WTC11 (cell line): ENCODE measurements around the gene TANGO2. TPM values are rescaled to one million over a fixed set of nuclear protein-coding genes. Genes with fewer than 3 reads are reported as not detected.

Experiments
- ATAC-seq: fragments of 200-7000 bp; cut with Tn5 transposase; 2 replicates; pipeline ENCODE4 v1.10.0; 2021; ENCODE audit warnings: mild to moderate bottlenecking, moderate library complexity
- CTCF ChIA-PET: fragments of 300-600 bp; sonication (Branson Sonifier 250); formaldehyde crosslinking; loops from one replicate; lab custom pipeline; 2021; ENCODE audit warnings: antibody characterized with exemption; lab: Charles Lee
- POLR2A ChIA-PET: fragments of 350-600 bp; sonication (Branson Sonifier 250); formaldehyde crosslinking; loops from one replicate; lab custom pipeline; 2021; ENCODE audit warnings: antibody characterized with exemption; lab: Charles Lee
- DNase-seq: peaks from one replicate; pipeline ENCODE4 v3.0.0; 2021; ENCODE audit warnings: low spot score
- H3K27ac Mint-ChIP-seq: 2 replicates; pipeline ENCODE4 v1.8.0; 2021; ENCODE audit warnings: mixed read lengths
- H3K27me3 Mint-ChIP-seq: 2 replicates; pipeline ENCODE4 v1.8.0; 2021; ENCODE audit warnings: low read depth, mild to moderate bottlenecking, moderate library complexity, mixed read lengths
- H3K36me3 Mint-ChIP-seq: 2 replicates; pipeline ENCODE4 v1.8.0; 2021; ENCODE audit warnings: mixed read lengths
- H3K4me1 Mint-ChIP-seq: 2 replicates; pipeline ENCODE4 v1.8.0; 2022; ENCODE audit warnings: mixed read lengths
- H3K4me3 Mint-ChIP-seq: 2 replicates; pipeline ENCODE4 v1.8.0; 2021; ENCODE audit warnings: mild to moderate bottlenecking, moderate library complexity, mixed read lengths
- H3K9me3 Mint-ChIP-seq: 2 replicates; pipeline ENCODE4 v1.8.0; 2021; ENCODE audit warnings: mixed read lengths
- CBFB ChIP-seq: sonication (generic); formaldehyde crosslinking; IDR thresholded peaks from 2 replicates; pipeline ENCODE4 v1.8.1; 2022; ENCODE audit warnings: mild to moderate bottlenecking, low read depth, missing genetic modification reagents
- ELF4 ChIP-seq: sonication (generic); formaldehyde crosslinking; IDR thresholded peaks from 2 replicates; pipeline ENCODE4 v1.8.1; 2022; ENCODE audit warnings: low read depth, mild to moderate bottlenecking, moderate library complexity, missing genetic modification reagents
- ETV6 ChIP-seq: sonication (generic); formaldehyde crosslinking; IDR thresholded peaks from 2 replicates; pipeline ENCODE4 v1.8.1; 2022; ENCODE audit warnings: mild to moderate bottlenecking, missing genetic modification reagents
- FOXJ3 ChIP-seq: sonication (generic); formaldehyde crosslinking; IDR thresholded peaks from 2 replicates; pipeline ENCODE4 v1.9.0; 2021; ENCODE audit warnings: missing genetic modification reagents, mild to moderate bottlenecking, borderline replicate concordance
- GRHL2 ChIP-seq: fragments of 250-450 bp; sonication (Bioruptor Pico); IDR thresholded peaks from 2 replicates; pipeline ENCODE4 v1.8.0; 2022; ENCODE audit warnings: mild to moderate bottlenecking, moderate library complexity; ENCODE audit not compliant: insufficient replicate concordance, severe bottlenecking
- GTF2I ChIP-seq: fragments of 250-450 bp; sonication (Bioruptor Pico); conservative IDR thresholded peaks from 2 replicates; pipeline ENCODE4 v1.4.0; 2021; ENCODE audit warnings: mild to moderate bottlenecking
- NFATC4 ChIP-seq: fragments of 250-450 bp; sonication (Bioruptor Pico); IDR thresholded peaks from 2 replicates; pipeline ENCODE4 v1.9.0; 2021; ENCODE audit warnings: mild to moderate bottlenecking
- NFE2L1 ChIP-seq: sonication (generic); formaldehyde crosslinking; IDR thresholded peaks from 2 replicates; pipeline ENCODE4 v1.8.1; 2023; ENCODE audit warnings: missing genetic modification reagents
- NR1H2 ChIP-seq: sonication (generic); formaldehyde crosslinking; IDR thresholded peaks from 2 replicates; pipeline ENCODE4 v1.9.0; 2021; ENCODE audit warnings: mild to moderate bottlenecking, moderate library complexity, missing genetic modification reagents
- RORB ChIP-seq: fragments of 250-450 bp; sonication (Bioruptor Pico); IDR thresholded peaks from 2 replicates; pipeline ENCODE4 v1.9.0; 2021; ENCODE audit warnings: mild to moderate bottlenecking
- SMAD4 ChIP-seq: sonication (generic); formaldehyde crosslinking; IDR thresholded peaks from 2 replicates; pipeline ENCODE4 v1.8.0; 2022; ENCODE audit warnings: mild to moderate bottlenecking, missing genetic modification reagents
- ZNF219 ChIP-seq: sonication (generic); formaldehyde crosslinking; IDR thresholded peaks from 2 replicates; pipeline ENCODE4 v1.8.0; 2023; ENCODE audit warnings: missing genetic modification reagents, mild to moderate bottlenecking, borderline replicate concordance
- ZNF396 ChIP-seq: fragments of 250-450 bp; sonication (Bioruptor Pico); IDR thresholded peaks from 2 replicates; pipeline ENCODE4 v1.8.0; 2021; ENCODE audit warnings: mild to moderate bottlenecking, moderate library complexity, borderline replicate concordance
- ZNF423 ChIP-seq: fragments of 250-450 bp; sonication (Bioruptor Pico); IDR thresholded peaks from 2 replicates; pipeline ENCODE4 v2.1.2; 2022; ENCODE audit warnings: mild to moderate bottlenecking, moderate library complexity
- total RNA-seq: library from RNA; stranded (reverse); gene quantifications from 3 replicates; pipeline ENCODE4 v1.2.3, GENCODE V29; 2021
- TF ChIP-seq, protein P1 (sequence below): sonication (generic); formaldehyde crosslinking; IDR thresholded peaks from 2 replicates; pipeline ENCODE4 v1.8.1; 2022; ENCODE audit warnings: missing genetic modification reagents, borderline replicate concordance
- TF ChIP-seq, protein P2 (sequence below): sonication (generic); formaldehyde crosslinking; conservative IDR thresholded peaks from 2 replicates; pipeline ENCODE4 v1.8.1; 2023; ENCODE audit warnings: mild to moderate bottlenecking, low read depth, missing genetic modification reagents, moderate library complexity
- TF ChIP-seq, protein P3 (sequence below): sonication (generic); formaldehyde crosslinking; IDR thresholded peaks from 2 replicates; pipeline ENCODE4 v1.8.0; 2023; ENCODE audit warnings: missing genetic modification reagents
- TF ChIP-seq, protein P4 (sequence below): sonication (generic); formaldehyde crosslinking; IDR thresholded peaks from 2 replicates; pipeline ENCODE4 v1.8.1; 2022; ENCODE audit warnings: mild to moderate bottlenecking, moderate library complexity, missing genetic modification reagents
- TF ChIP-seq, protein P5 (sequence below): sonication (generic); formaldehyde crosslinking; IDR thresholded peaks from 2 replicates; pipeline ENCODE4 v1.8.1; 2022; ENCODE audit warnings: low read depth, missing genetic modification reagents, borderline replicate concordance
- TF ChIP-seq, protein P6 (sequence below): sonication (generic); formaldehyde crosslinking; IDR thresholded peaks from 2 replicates; pipeline ENCODE4 v1.8.1; 2023; ENCODE audit warnings: mild to moderate bottlenecking, missing genetic modification reagents, moderate library complexity

Gene TANGO2
- total RNA-seq, 1 experiment from 2014 or later, result 14.8 TPM

DNA sequence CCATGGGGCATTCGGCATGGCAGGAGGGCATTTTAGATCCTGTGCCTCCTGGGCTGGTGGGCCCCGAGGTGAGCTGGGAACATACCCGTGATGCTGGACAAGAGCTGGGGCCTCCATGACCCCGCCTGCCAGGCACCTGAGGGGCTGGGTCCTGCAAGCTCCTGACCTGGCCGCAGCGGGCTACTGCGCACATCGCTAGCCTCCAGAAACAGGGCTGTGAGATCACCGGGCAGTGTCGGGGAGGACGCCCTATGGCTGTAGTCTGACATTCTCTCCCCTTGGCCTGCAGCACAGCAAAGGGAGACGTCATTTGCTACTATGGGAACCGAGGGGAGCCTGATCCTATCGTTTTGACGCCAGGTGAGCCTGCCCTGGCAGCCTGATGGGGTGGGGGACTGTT is 34.7 kb downstream of the TANGO2 start (continued):
- TF ChIP-seq GTF2I (CRISPR knock-in tag) (no peak), FOXJ3 (CRISPR knock-in tag) (no peak), ETV6 (CRISPR knock-in tag) (no peak), ZNF219 (CRISPR knock-in tag) (no peak), ELF4 (CRISPR knock-in tag) (no peak), ZNF396 (CRISPR knock-in tag) (no peak)

DNA sequence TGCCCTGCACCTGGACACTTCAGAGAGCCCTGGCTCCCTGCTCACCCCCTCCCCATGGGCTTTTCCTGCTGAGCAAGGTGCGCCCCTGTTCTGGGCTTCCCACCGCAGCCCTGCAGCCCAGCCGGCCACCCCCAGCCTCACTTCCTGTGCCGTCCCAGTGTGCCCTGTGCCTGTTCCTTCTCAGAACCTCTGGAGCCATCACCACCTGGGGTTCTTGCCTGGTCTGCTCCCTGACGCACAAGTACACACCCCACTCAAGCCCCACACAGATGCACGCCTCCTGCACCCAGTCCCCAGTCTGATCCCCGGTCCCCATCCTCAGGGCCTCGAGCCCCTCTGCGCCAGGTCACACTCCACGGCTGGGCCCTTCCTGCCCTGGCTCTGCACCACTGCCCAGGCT is 35.3 kb downstream of the TANGO2 start:
- ChIA-PET POLR2A (no interaction called here), CTCF (no interaction called here)
- no peaks in the 10 kb centered on the region for H3K4me1 Mint-ChIP-seq
- TF ChIP-seq NR1H2 (no peak), NFATC4 (no peak), SMAD4 (CRISPR knock-in tag) (no peak)
- TF ChIP-seq, protein P1, sequence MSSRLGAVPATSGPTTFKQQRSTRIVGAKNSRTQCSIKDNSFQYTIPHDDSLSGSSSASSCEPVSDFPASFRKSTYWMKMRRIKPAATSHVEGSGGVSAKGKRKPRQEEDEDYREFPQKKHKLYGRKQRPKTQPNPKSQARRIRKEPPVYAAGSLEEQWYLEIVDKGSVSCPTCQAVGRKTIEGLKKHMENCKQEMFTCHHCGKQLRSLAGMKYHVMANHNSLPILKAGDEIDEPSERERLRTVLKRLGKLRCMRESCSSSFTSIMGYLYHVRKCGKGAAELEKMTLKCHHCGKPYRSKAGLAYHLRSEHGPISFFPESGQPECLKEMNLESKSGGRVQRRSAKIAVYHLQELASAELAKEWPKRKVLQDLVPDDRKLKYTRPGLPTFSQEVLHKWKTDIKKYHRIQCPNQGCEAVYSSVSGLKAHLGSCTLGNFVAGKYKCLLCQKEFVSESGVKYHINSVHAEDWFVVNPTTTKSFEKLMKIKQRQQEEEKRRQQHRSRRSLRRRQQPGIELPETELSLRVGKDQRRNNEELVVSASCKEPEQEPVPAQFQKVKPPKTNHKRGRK (CRISPR knock-in tag), result no peak
- ATAC-seq (no peak), DNase-seq (no peak)
- H3K9me3 Mint-ChIP-seq, result no peaks in the 10 kb centered on the region
- H3K27me3 Mint-ChIP-seq, result no peaks in the 10 kb centered on the region; the same call in 1 of the 2 replicates
- H3K36me3 Mint-ChIP-seq, result peaks cover 3% of the 10 kb centered on the region; the same call in 1 of the 2 replicates
- H3K4me3 Mint-ChIP-seq, result no peak overlapping the region
- 0 out of 2 replicates have a peak overlapping the region, but pooled peaks have one; percentile 27 for H3K27ac Mint-ChIP-seq

DNA sequence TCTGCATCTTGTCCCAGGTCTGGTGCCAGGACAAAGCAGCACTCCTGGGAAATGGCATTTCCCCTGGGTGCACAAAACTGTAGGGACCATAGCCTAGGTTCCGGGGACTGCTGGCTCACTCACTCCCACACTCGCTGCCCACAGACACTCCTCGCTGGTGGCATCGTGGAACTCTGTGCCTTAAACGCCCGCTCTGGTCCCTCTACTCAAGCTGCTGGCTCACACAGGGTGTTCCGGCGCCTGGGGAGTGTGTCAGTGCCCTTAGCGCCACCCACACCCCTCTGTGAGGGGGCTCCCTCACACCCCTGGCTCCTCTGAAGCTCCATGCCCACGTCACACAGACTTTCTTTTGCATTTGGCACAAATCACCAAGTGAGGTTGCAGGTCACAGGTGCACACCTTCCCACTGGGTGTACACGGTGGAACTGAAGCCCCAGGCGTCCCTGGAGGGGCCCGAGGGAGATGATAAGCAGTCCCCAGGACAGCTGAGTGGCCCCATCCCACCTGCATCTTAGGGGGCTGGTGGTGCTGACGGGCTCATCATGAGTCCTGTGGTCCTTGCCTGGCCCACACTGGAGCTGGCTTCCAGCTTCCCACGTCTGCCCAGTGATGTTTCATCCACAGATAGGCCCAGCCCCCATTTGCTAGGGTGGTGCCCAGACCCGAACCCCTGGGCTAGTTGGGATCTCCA is 35.9 kb downstream of the TANGO2 start:
- H3K9me3 Mint-ChIP-seq, result no peaks in the 10 kb centered on the region
- no peaks in the 10 kb centered on the region for H3K4me1 Mint-ChIP-seq
- TF ChIP-seq, protein P2, sequence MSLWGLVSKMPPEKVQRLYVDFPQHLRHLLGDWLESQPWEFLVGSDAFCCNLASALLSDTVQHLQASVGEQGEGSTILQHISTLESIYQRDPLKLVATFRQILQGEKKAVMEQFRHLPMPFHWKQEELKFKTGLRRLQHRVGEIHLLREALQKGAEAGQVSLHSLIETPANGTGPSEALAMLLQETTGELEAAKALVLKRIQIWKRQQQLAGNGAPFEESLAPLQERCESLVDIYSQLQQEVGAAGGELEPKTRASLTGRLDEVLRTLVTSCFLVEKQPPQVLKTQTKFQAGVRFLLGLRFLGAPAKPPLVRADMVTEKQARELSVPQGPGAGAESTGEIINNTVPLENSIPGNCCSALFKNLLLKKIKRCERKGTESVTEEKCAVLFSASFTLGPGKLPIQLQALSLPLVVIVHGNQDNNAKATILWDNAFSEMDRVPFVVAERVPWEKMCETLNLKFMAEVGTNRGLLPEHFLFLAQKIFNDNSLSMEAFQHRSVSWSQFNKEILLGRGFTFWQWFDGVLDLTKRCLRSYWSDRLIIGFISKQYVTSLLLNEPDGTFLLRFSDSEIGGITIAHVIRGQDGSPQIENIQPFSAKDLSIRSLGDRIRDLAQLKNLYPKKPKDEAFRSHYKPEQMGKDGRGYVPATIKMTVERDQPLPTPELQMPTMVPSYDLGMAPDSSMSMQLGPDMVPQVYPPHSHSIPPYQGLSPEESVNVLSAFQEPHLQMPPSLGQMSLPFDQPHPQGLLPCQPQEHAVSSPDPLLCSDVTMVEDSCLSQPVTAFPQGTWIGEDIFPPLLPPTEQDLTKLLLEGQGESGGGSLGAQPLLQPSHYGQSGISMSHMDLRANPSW, result no peak
- POLR2A ChIA-PET, result no interaction called here
- no peak for ATAC-seq
- no peak for DNase-seq
- H3K36me3 Mint-ChIP-seq, result peaks cover 3% of the 10 kb centered on the region; the same call in 1 of the 2 replicates
- peak overlapping the region; percentile 27; the same call in 1 of the 2 replicates for H3K27ac Mint-ChIP-seq
- no peaks in the 10 kb centered on the region; the same call in 1 of the 2 replicates for H3K27me3 Mint-ChIP-seq
- CTCF ChIA-PET, result interaction anchor here (0.8 kb wide), 1 partner anchor 21 kb away, joined by 3 read pairs; no protein-coding TSS in a partner anchor
- H3K4me3 Mint-ChIP-seq, result no peak overlapping the region

DNA sequence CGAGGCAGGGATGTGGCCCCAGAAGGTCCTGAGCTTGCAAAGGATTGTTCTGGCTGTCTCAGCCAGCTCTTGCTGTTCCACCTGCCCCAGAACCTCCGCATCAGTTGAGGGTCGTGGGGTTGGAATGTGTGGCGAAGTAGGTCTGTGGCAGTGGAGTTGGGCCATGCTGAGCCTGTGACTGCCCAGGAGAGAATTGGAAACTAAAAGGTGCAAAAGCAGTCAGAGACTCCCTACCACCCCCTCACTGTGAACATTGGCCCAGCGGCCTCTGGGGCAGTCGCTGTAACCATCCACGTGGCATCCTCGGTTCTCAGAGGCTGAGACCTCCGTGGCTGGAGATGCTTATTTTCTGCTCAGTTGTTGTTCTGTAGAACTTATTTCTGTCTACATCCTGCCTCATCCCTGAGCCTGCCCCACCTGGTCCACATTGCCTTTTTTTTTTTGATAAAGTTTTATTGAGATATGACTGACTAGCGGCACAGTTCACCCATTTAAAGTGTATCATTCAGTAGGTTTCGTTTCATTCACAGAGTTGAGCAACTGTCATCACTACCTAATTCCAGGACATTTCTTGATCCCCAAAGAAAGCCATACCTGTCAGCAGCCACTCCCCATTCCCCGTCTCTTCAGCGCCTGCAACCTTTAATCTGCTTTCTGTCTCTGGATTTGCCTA is 36.8 kb downstream of the TANGO2 start:
- H3K9me3 Mint-ChIP-seq, result no peaks in the 10 kb centered on the region
- ATAC-seq (no peak), DNase-seq (no peak)
- H3K4me3 Mint-ChIP-seq, result no peak overlapping the region
- H3K27ac Mint-ChIP-seq, result no peak overlapping the region
- no peaks in the 10 kb centered on the region for H3K4me1 Mint-ChIP-seq
- POLR2A ChIA-PET, result no interaction called here
- peaks cover 3% of the 10 kb centered on the region; the same call in 1 of the 2 replicates for H3K36me3 Mint-ChIP-seq
- CTCF ChIA-PET, result interaction anchor here (0.8 kb wide), 1 partner anchor 22 kb away, joined by 3 read pairs; no protein-coding TSS in a partner anchor
- no peaks in the 10 kb centered on the region; the same call in 1 of the 2 replicates for H3K27me3 Mint-ChIP-seq
- TF ChIP-seq CBFB (CRISPR knock-in tag), result no peak
- no peak for TF ChIP-seq GRHL2 (CRISPR knock-in tag)
- TF ChIP-seq RORB (CRISPR knock-in tag), result no peak
- TF ChIP-seq, protein P3, sequence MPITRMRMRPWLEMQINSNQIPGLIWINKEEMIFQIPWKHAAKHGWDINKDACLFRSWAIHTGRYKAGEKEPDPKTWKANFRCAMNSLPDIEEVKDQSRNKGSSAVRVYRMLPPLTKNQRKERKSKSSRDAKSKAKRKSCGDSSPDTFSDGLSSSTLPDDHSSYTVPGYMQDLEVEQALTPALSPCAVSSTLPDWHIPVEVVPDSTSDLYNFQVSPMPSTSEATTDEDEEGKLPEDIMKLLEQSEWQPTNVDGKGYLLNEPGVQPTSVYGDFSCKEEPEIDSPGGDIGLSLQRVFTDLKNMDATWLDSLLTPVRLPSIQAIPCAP (CRISPR knock-in tag), result no peak
- no peak for TF ChIP-seq NFE2L1 (CRISPR knock-in tag)
- TF ChIP-seq, protein P4, sequence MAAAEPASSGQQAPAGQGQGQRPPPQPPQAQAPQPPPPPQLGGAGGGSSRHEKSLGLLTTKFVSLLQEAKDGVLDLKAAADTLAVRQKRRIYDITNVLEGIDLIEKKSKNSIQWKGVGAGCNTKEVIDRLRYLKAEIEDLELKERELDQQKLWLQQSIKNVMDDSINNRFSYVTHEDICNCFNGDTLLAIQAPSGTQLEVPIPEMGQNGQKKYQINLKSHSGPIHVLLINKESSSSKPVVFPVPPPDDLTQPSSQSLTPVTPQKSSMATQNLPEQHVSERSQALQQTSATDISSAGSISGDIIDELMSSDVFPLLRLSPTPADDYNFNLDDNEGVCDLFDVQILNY (CRISPR knock-in tag), result no peak
- TF ChIP-seq, protein P5, sequence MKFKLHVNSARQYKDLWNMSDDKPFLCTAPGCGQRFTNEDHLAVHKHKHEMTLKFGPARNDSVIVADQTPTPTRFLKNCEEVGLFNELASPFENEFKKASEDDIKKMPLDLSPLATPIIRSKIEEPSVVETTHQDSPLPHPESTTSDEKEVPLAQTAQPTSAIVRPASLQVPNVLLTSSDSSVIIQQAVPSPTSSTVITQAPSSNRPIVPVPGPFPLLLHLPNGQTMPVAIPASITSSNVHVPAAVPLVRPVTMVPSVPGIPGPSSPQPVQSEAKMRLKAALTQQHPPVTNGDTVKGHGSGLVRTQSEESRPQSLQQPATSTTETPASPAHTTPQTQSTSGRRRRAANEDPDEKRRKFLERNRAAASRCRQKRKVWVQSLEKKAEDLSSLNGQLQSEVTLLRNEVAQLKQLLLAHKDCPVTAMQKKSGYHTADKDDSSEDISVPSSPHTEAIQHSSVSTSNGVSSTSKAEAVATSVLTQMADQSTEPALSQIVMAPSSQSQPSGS, result no peak
- TF ChIP-seq ZNF423 (CRISPR knock-in tag), result no peak
- TF ChIP-seq, protein P6, sequence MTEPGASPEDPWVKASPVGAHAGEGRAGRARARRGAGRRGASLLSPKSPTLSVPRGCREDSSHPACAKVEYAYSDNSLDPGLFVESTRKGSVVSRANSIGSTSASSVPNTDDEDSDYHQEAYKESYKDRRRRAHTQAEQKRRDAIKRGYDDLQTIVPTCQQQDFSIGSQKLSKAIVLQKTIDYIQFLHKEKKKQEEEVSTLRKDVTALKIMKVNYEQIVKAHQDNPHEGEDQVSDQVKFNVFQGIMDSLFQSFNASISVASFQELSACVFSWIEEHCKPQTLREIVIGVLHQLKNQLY (CRISPR knock-in tag), result no peak
